A549 treated with dexamethasone at 1 μM for 4 hours (cell line): ENCODE measurements around the gene METTL16. TPM values are rescaled to one million over a fixed set of nuclear protein-coding genes. Genes with fewer than 3 reads are reported as not detected.

ENCODE experiments used
- total RNA-seq: library from RNA; stranded (reverse); fragments of 200-300 nt; extraction: Qiagen RNA extraction; gene quantifications from 5 replicates; pipeline ENCODE4 v1.2.3, GENCODE V29; 2022

METTL16 gene
- total RNA-seq: 28.1 to 38.1 TPM (median 36.5 TPM) in 5 replicates

DNA sequence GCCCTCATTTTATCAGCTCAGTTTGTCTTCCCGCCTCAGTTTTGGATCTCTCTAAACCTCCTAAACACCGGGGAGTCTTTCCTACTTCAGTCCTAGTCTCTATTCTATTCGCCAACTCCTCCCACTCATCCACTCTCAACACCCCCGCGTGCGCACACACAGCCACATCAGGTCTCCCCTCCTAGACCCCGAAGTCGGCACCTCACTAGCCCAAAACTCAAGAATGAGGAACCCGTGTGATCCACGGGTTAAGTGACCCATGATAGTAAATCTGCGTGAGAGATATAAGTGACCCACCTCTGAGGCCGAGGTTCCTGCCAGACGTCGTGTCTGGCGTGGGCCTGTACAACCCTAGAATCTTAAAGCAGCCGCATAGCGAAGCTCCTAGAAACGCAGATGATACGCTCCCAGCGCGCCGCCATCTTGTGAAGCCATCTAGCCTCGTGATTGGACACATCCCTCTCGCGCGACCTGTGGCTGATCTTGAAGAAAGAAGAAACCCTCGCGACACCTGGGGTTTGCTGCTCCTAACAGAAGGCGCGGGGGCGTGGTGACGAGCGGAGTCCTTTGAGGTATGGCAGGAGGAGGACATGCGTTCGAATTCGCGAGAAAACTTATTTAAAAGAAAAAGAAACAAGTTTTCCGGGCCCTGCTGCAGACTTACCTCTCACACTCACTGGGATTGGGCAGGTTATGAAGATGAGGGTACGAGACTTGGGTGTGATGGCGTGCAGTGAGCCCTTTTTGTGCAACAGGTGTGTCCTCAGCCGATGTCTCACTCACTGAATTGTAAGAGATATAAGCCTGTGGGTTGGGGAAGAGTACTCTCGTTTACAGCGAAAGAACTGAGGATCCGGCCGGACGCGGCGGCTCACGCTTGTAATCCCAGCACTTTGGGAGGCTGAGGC is at the start of gene METTL16:
METTL16 (minus strand) TSS at position 427 of the 908 bp plus-strand sequence. CDS start 9,557 bp downstream, outside the sequence.

GRCh38 chr17:2400877-2401425 is 110.7 kb downstream of the METTL16 start, which contains the start of gene MNT:
Gene MNT (minus strand): TSS chr17:2401060. CDS start chr17:2400712, 348 bp downstream.

Other genes starting within 250 kb of the METTL16 start
- gene SMG6, start 208.1 kb downstream of the METTL16 start, total RNA-seq: 19.6 to 25.6 TPM (median 24.4 TPM) in 5 replicates
- 7.0 to 9.5 TPM (median 7.8 TPM) in 5 replicates for gene SRR, start 207.9 kb downstream of the METTL16 start, total RNA-seq
- 57.5 to 66.2 TPM (median 60.9 TPM) in 5 replicates for gene TSR1, start 175.4 kb downstream of the METTL16 start, total RNA-seq
- gene SGSM2, start 174.4 kb downstream of the METTL16 start, total RNA-seq: 23.5 to 41.4 TPM (median 35.9 TPM) in 5 replicates
- gene MNT, start 110.8 kb downstream of the METTL16 start, total RNA-seq: 10.8 to 21.8 TPM (median 17.3 TPM) in 5 replicates
- gene PAFAH1B1, start 81.8 kb upstream of the METTL16 start, total RNA-seq: 190 to 225 TPM (median 193 TPM) in 5 replicates
- 71.1 to 123 TPM (median 117 TPM) in 5 replicates for gene CLUH, start 199.9 kb upstream of the METTL16 start, total RNA-seq
- 0.03 to 0.15 TPM (median 0.11 TPM) in 5 replicates for gene CCDC92B, start 237.8 kb upstream of the METTL16 start, total RNA-seq